Heart left ventricle (tissue), 13 donors: Measurements from ENCODE around the gene ANKRD34B.

Experiments
- CTCF ChIP-seq, 12 donors: fragments of 200-600 bp; sonication (generic) in 4 of 12; IDR thresholded peaks; one replicate each; pipeline versions ENCODE4 v1.5.0 to v1.8.0; 2018 to 2022; ENCODE audit warnings: antibody characterized with exemption in 12 of 12, mild to moderate bottlenecking in 5 of 12
- POLR2A ChIP-seq, 2 donors: fragments of 450-650 bp; IDR thresholded peaks; one replicate each; pipeline ENCODE4 v1.6.1; 2017; ENCODE audit warnings: antibody characterized with exemption in 2 of 2, mild to moderate bottlenecking in 2 of 2, moderate library complexity in 2 of 2
- donor health status: ischemic (EF 13 %, LVEDD 7.1; RV severe dilation, severe dysfunction).
- donor health status: DM: no; HTN: yes; CAD: no.
- donor health status: DM: no; HTN: no; CAD: no.
- donor health status: ischemic (EF 25% LVEDD 6.9; RV normal size, moderate dysfunction).
- donor health status: ischemic (EF 25% LVEDD 5.7; RV mildly dilated, moderate dysfunction).
- donor health status: ischemic (EF 35%, LVEDD 5.7; RV mildly dilated, moderate dysfunction).
- donor health status: nonischemic (EF 11% LVEDD 7.7; RV severe dilation, severe dysfunction).
- donor health status: DM: yes; HTN: yes; CAD: no.
- donor health status: PGD.
- donor health status: ischemic (EF 29% LVEDD 5.4; RV normal size, mild dysfunction).
- donor health status: nonischemic (EF 23%, LVEDD 6.1; RV moderate dilation, normal function).

- no peak for TF ChIP-seq CTCF (IDR thresholded peaks at IDR 0.05)
- no peak for TF ChIP-seq POLR2A (IDR thresholded peaks at IDR 0.05)
These were observed 28.7 kb downstream of the ANKRD34B start for GRCh38 chr5:80541392-80541791.
